Activated naive CD8-positive, alpha-beta T cell treated with anti-CD3 and anti-CD28 coated beads, Interleukin-2, amount 10 ng/mL, durations not matched to agents 7 days and 5 days (primary cell): ENCODE results near the gene CCDC17. TPM values are rescaled to one million over a fixed set of nuclear protein-coding genes. Genes with fewer than 3 reads are reported as not detected.

Source experiments
- ATAC-seq: fragments of 150-1000 bp; cut with Tn5 transposase; one replicate; pipeline ENCODE4 v1.10.0; 2021; ENCODE audit warnings: low read depth, moderate library complexity
- POLR2A ChIA-PET: fragments of 350-600 bp; sonication (Branson Sonifier 250); formaldehyde crosslinking; loops from one replicate; lab custom pipeline; 2021; ENCODE audit warnings: antibody characterized with exemption; lab: Charles Lee
- DNase-seq: peaks from one replicate; pipeline ENCODE4 v3.0.0; 2021
- H3K27ac Mint-ChIP-seq: one replicate; pipeline ENCODE4 v1.8.0; 2022; ENCODE audit warnings: mild to moderate bottlenecking, mixed read lengths
- H3K27me3 Mint-ChIP-seq: one replicate; pipeline ENCODE4 v1.8.0; 2022; ENCODE audit warnings: mild to moderate bottlenecking, moderate library complexity, mixed read lengths
- H3K36me3 Mint-ChIP-seq: one replicate; pipeline ENCODE4 v1.8.0; 2021; ENCODE audit warnings: mild to moderate bottlenecking, mixed read lengths
- H3K4me1 Mint-ChIP-seq: one replicate; pipeline ENCODE4 v1.8.0; 2021; ENCODE audit warnings: mixed read lengths
- H3K4me3 Mint-ChIP-seq: one replicate; pipeline ENCODE4 v1.8.0; 2022; ENCODE audit warnings: mild to moderate bottlenecking, moderate library complexity, mixed read lengths
- H3K9me3 Mint-ChIP-seq: one replicate; pipeline ENCODE4 v1.8.0; 2021; ENCODE audit warnings: mixed read lengths
- total RNA-seq, 2 experiments: library from RNA; stranded (reverse); gene quantifications; one replicate each; pipeline ENCODE4 v1.2.3, GENCODE V29; 2021

The CCDC17 gene
- 1 to 10 TPM; 4.4 TPM for total RNA-seq

DNA sequence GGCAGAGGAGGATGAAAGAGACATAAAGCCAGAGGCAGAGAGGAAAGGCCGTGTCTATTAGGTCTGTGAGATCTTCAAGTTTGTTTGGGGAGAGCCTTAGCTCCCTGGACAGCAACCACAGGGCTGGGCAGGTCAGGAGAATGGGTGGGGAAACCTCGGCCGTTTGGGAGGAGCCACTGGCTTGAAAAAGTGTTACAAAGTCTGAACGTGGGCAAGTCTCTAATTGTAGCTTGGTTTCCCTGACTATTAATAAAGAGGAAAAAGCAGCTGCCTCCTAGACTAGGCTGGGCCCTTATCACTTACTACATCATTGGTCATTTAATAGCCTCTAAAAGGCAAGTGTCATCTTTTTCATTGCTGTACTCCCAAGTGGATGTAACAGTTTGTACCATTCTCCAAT, at the start of gene CCDC17:
CCDC17 (minus strand) TSS at position 83 of the 400 bp plus-strand sequence. CDS start 145 bp downstream, outside the sequence.
- DNase-seq = no peak
- Mint-ChIP-seq H3K4me1 (no peaks in the 10 kb centered on the region), H3K36me3 (peaks cover 13% of the 10 kb centered on the region), H3K4me3 (no peak within 1 kb of the TSS), H3K27ac (no peak within 1 kb of the TSS), H3K9me3 (no peaks in the 10 kb centered on the region), H3K27me3 (no peaks in the 10 kb centered on the region)
- no peak for ATAC-seq
- POLR2A ChIA-PET = no interaction called here

DNA sequence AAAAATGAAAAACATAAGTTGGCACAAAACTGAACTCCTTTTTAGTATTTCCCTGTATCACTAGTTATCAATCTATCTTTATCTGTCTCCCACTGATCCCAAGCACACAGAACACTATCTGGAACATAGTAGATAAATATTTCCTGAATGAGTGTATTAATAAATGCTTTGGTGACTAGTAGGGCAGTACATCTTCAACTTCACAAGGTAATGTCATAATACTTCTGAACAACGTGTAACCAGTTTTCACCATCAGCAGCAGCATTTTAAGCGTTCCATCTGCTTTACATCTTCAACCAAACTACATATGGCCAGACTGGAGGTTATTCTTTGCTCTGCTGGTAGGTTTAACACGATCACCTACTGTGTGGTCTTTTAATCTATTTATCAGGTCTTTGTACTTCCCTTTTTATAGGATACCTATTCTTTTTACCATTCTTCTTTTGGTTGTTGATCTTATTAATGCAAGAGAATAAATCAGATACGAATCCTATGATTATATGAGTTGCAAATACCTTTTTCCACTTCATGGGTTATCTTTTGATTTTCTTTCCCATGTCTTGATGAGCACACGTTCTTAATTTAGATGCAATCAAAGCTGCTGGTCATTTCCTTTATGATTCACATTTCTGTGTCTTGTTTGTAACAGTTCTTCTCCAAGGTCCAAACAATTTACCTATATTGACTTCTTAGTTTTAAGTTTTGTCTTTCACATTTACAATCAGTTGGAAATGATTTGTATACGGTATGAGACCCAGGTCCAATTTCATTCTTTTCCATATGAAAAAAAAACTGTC, 46.2 kb upstream of the CCDC17 start:
- Mint-ChIP-seq H3K27ac (no peak overlapping the region), H3K36me3 (peaks cover 23% of the 10 kb centered on the region), H3K4me3 (no peak overlapping the region), H3K9me3 (no peaks in the 10 kb centered on the region), H3K27me3 (no peaks in the 10 kb centered on the region), H3K4me1 (peaks cover 7% of the 10 kb centered on the region)
- ATAC-seq = no peak
- no peak for DNase-seq
- POLR2A ChIA-PET = interaction anchor here (0.7 kb wide), 2 partner anchors 115 to 493 kb away, joined by 3 to 5 read pairs; no protein-coding TSS in a partner anchor

DNA sequence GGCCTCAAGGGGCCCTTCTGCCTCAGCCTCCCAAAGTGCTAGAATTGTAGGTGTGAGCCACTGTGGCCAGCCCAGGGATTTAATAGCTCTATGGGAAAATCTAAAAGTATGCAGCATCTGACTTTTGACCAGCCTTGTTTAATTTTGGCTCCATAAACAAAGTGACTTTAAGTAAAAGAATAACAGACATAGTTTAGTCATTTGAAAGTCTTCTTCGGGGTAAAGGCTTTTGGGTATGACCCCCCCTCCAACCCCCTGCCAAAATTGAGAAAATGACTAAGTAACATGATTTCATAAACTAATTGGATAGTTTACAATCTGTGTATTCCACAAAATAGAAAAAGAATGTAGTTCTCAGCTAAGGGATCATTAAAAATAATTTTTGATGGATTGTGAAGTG, 45.5 kb upstream of the CCDC17 start:
- no peak for DNase-seq
- ATAC-seq = no peak

DNA sequence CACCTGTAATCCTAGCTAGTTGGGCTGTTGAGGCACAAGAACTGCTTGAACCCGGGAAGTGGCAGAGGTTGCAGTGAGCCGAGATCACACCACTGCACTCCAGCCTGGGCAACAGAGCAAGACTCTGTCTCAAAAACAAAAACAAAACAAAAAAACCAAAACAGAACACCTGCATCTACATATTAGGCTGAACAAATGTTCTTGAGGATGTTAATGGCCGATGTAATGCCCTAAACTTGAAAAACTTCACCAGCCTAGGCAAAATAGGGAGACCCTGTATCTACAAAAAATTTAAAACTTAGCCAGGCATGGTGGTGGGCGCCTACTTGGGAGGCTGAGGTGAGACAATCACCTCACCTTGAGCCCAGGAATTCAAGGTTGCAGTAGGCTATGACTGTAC, 44.7 kb upstream of the CCDC17 start:
- POLR2A ChIA-PET = no interaction called here
- H3K4me1 Mint-ChIP-seq = peaks cover 7% of the 10 kb centered on the region

More for the DNA sequence above, 45.5 kb upstream of the CCDC17 start:
- POLR2A ChIA-PET = interaction anchor here (0.7 kb wide), 1 partner anchor 494 kb away, joined by 3 read pairs; no protein-coding TSS in a partner anchor
- Mint-ChIP-seq H3K27ac (no peak overlapping the region), H3K27me3 (no peaks in the 10 kb centered on the region), H3K36me3 (peaks cover 20% of the 10 kb centered on the region), H3K4me1 (peaks cover 7% of the 10 kb centered on the region), H3K4me3 (no peak overlapping the region), H3K9me3 (no peaks in the 10 kb centered on the region)

DNA sequence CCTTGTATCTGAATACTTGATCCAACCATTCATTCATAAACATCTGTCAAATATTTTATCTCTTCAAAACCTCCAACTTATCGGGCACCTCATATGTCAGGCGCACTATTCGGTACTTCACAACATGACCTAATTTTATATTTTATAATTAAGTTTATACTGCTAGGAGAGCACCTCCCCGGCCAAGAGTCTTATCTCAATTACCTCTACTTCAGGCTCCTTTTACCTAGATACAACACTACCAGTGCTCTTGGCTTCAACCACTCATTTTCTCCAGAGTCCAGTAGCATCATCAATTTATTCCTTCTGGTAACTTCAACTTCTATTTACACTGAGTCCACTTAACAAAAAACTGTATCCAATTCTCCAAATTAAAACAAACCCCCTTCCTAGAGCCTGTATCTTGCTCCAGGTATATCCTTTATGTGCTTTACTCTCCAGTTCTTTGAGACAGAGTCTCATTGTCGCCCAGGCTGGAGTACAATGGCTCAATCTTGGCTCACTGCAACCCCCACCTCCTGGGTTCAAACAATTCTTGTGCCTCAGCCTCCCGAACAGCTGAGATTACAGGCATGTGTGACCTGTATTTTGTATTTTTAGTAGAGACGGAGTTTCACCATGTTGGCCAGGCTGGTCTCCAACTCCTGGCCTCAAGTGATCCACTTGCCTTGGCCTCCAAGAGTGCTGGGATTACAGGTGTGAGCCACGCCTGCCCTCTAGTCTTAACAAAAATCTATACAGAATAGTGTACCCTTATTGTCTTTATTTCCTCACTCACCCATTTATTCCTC, 43.7 kb upstream of the CCDC17 start:
- H3K27me3 Mint-ChIP-seq = no peaks in the 10 kb centered on the region
- peaks cover 19% of the 10 kb centered on the region for H3K36me3 Mint-ChIP-seq
- ATAC-seq = no peak
- POLR2A ChIA-PET = no interaction called here
- H3K9me3 Mint-ChIP-seq = no peaks in the 10 kb centered on the region
- H3K4me1 Mint-ChIP-seq = peaks cover 3% of the 10 kb centered on the region
- DNase-seq = no peak
- H3K27ac Mint-ChIP-seq = no peak overlapping the region
- no peak overlapping the region for H3K4me3 Mint-ChIP-seq

More for the DNA sequence above, 44.7 kb upstream of the CCDC17 start:
- Mint-ChIP-seq H3K27me3 (no peaks in the 10 kb centered on the region), H3K36me3 (peaks cover 19% of the 10 kb centered on the region), H3K27ac (no peak overlapping the region), H3K9me3 (no peaks in the 10 kb centered on the region), H3K4me3 (no peak overlapping the region)
- DNase-seq = no peak
- ATAC-seq = no peak

DNA sequence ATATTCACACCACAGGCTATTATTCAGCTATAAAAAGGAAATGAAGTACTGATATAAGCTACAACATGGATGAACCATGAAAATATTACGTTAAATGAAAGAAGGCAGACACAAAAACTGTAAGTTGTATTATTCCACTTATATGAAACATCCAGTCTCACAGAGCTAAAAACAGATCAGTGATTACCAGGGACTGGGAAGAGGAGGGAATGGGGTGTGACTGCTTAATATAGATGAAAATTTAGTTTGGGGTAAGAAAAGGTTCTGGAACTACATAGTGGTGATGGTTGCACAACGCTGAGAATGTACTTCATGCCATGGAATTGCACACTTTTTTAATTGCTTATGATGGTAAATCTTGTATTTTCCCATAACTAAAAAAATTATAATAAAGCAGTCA, 43.0 kb upstream of the CCDC17 start:
- POLR2A ChIA-PET = no interaction called here
- no peak for DNase-seq
- H3K4me1 Mint-ChIP-seq = peaks cover 3% of the 10 kb centered on the region
- ATAC-seq = no peak
- H3K9me3 Mint-ChIP-seq = no peaks in the 10 kb centered on the region
- H3K4me3 Mint-ChIP-seq = no peak overlapping the region
- no peak overlapping the region for H3K27ac Mint-ChIP-seq
- H3K27me3 Mint-ChIP-seq = no peaks in the 10 kb centered on the region
- H3K36me3 Mint-ChIP-seq = peaks cover 17% of the 10 kb centered on the region

DNA sequence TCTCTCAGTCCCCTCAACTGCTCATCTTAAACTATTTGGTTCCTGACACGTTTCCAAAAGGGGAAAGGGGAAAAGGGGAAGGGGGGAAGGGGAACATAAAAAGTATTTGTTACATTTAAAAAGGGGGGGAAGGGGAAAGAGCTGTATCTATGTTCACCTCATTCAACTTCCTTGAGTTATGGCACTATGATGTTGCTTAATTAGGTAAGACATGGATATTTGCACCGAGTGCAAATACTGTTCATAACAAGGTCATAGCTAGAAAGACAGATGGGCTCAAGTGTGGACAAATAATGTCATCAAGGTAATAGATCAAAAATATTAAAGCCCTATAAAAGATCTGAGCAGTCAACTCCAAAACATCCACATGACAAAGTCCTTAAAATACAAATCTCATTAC, 36.5 kb upstream of the CCDC17 start:
- POLR2A ChIA-PET = no interaction called here
- H3K4me1 Mint-ChIP-seq = peaks cover 1% of the 10 kb centered on the region

DNA sequence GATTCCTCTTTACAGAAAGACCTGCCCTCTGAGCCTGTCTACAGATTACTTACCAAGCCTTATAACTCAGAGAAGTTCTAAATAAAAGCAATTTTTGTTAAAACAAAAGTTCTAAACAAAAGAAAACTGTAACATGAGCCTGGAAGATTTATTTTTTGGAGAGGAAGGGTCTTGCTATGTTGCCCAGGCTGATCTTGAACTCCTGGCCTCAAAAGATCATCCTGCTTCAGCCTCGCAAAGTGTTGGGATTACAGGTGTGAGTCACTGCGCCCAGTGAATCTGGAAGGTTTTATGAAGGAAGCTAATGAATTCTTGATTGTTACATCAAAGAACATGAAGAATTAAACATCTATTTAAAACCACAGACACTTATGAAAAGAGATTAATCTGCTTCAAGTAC, 35.4 kb upstream of the CCDC17 start:
- Mint-ChIP-seq H3K4me1 (peaks cover 4% of the 10 kb centered on the region), H3K27ac (no peak overlapping the region)
- POLR2A ChIA-PET = no interaction called here

More for the DNA sequence above, 36.5 kb upstream of the CCDC17 start:
- Mint-ChIP-seq H3K27me3 (no peaks in the 10 kb centered on the region), H3K27ac (no peak overlapping the region), H3K9me3 (no peaks in the 10 kb centered on the region), H3K36me3 (peaks cover 21% of the 10 kb centered on the region), H3K4me3 (no peak overlapping the region)
- no peak for DNase-seq
- no peak for ATAC-seq

DNA sequence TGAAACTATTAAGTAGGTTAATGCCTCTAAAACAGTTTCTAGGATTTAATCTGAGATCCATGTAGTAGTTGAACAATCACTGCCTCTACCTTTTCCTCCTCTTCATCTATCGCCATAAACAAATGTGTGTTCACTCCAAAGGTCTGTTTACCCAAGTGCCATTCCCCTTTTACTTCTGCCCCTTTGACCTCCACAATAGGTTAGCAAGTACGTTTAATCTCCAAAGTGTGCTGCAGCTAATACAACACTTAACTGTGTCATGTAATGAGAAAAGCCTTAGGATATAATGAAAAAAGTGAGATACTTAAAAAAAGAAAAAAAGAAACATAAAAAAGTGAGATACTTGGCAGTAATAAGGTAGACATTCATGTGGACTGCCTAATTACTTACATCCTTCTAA, 34.3 kb upstream of the CCDC17 start:
- Mint-ChIP-seq H3K4me1 (peaks cover 4% of the 10 kb centered on the region), H3K36me3 (peaks cover 21% of the 10 kb centered on the region), H3K9me3 (no peaks in the 10 kb centered on the region), H3K4me3 (no peak overlapping the region), H3K27ac (no peak overlapping the region), H3K27me3 (no peaks in the 10 kb centered on the region)
- DNase-seq (no peak), ATAC-seq (no peak)
- POLR2A ChIA-PET = no interaction called here

More for the DNA sequence above, 35.4 kb upstream of the CCDC17 start:
- ATAC-seq (no peak), DNase-seq (no peak)
- H3K27me3 Mint-ChIP-seq = no peaks in the 10 kb centered on the region
- H3K9me3 Mint-ChIP-seq = no peaks in the 10 kb centered on the region
- no peak overlapping the region for H3K4me3 Mint-ChIP-seq
- H3K36me3 Mint-ChIP-seq = peaks cover 25% of the 10 kb centered on the region

DNA sequence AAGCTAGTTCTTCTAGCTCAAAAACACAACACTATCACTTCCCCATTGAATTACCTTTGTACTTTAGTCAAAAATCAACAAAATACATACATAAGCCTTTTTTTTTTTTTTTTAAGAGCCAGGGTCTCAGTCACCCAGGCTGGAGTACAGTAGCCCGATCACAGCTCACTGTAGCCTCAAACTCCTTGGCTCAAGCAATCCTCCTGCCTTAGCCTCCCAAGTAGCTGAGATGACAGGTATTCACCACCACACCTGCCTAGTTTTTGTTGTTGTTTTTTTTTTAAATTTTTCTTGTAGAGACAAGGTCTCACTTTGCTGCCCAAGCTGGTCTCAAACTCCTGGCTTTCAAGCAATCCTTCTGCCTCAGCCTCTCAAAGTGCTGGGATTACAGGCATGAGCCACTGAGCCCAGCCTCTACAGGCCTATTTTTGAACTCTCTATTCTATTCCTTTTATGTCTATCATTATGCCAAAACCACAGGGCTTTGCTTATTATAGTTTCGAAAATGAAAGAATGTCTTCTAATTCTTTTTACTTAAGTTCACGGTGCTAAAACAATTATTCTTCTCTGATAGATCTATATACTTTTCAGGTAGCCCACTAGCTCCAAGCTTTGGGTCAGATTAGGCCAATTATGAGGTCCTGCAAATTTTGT, 32.8 kb upstream of the CCDC17 start:
- no peak overlapping the region for H3K27ac Mint-ChIP-seq
- H3K9me3 Mint-ChIP-seq = no peaks in the 10 kb centered on the region
- H3K4me1 Mint-ChIP-seq = peaks cover 4% of the 10 kb centered on the region
- POLR2A ChIA-PET = no interaction called here
- H3K4me3 Mint-ChIP-seq = no peak overlapping the region
- ATAC-seq (no peak), DNase-seq (no peak)
- no peaks in the 10 kb centered on the region for H3K27me3 Mint-ChIP-seq
- peaks cover 28% of the 10 kb centered on the region for H3K36me3 Mint-ChIP-seq

DNA sequence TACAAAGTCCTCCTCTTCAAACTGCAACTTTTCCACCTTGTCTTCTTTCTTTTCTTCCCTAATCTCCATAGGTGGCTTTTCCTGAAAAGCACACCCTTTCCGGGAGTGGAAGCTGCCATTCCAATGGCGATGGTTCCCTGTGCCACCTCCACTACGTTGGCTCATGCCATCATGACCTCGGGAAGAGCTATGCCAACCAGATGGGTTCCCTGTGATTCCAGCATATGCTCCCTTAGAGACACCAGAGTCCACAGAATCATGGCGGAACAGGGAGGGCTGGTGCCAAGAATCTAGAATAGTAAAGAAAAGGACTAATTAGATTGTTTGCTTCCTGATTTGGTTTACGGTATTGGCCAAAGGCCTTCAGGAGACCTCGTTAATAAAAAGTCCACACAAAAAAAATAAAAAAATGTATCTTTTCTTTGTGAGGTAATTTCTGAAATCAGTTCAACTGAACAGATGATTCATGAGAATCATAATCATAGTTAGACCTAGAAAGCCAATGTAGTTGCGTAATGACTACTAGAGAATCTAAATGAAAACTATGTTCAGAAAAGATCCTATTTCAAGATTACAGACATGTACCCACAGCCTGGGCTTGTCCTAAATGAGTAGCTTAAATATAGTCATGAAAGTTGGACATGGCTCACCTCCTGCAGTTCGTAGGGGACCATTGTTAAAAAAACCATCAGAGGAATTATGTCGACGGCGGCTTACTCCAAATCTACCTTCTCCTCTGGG, 30.9 kb upstream of the CCDC17 start:
- POLR2A ChIA-PET = no interaction called here
- peaks cover 28% of the 10 kb centered on the region for H3K36me3 Mint-ChIP-seq
- DNase-seq (no peak), ATAC-seq (no peak)
- H3K27me3 Mint-ChIP-seq = no peaks in the 10 kb centered on the region
- H3K4me1 Mint-ChIP-seq = peaks cover 4% of the 10 kb centered on the region
- H3K4me3 Mint-ChIP-seq = no peak overlapping the region
- H3K9me3 Mint-ChIP-seq = no peaks in the 10 kb centered on the region
- no peak overlapping the region for H3K27ac Mint-ChIP-seq

DNA sequence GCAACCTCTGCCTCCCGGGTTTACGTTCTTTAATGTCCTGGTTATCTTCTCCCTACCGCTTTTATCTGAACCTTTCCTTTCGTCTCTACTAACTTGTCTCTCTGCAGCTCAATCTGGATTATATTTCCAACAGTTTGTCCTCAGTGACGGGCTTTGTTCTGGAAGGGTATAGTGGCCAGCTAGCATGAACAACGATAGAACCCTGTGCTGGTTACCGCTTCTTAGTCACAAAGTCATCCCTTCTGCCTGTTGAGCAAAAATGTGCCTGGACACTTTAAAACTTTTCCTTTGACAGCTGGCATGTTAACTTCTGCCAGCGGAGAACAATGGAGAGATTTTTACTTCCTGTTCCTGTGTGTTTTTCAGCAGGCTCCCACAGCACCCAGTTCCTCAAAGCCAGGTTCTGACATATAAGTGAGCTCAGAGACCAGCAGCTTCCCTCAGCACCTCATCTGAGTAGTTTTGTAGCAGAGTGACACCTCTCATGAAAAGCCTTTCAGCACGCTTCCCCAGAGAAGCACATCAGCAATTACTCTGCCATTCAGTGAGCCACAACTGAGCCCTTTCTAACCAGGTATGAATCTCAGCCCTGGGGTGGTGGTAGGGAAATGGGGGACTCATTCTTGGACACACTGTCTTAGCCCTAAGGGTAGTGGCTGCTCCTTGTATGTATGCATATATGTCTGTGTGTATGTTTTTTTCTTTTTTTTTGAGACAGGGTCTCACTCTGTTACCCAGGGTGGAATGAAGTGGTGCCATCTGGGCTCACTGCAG, 23.6 kb upstream of the CCDC17 start:
- POLR2A ChIA-PET = no interaction called here
- no peak overlapping the region for H3K27ac Mint-ChIP-seq
- no peak for ATAC-seq
- H3K4me3 Mint-ChIP-seq = no peak overlapping the region
- H3K27me3 Mint-ChIP-seq = no peaks in the 10 kb centered on the region
- no peaks in the 10 kb centered on the region for H3K9me3 Mint-ChIP-seq
- H3K4me1 Mint-ChIP-seq = peaks cover 3% of the 10 kb centered on the region
- no peak for DNase-seq
- peaks cover 14% of the 10 kb centered on the region for H3K36me3 Mint-ChIP-seq
